GM12864 (cell line): ENCODE results near the gene STX12.
"Not testable (repeated sequence)": the region's sequence is repeated elsewhere in the genome, so short reads cannot be mapped to it uniquely, and the experiment has no call there.

Source experiments
- DNase-seq: peaks from one replicate; pipeline ENCODE4 v3.0.0-alpha.2; 2011; ENCODE audit warnings: low read depth
- H3K4me3 ChIP-seq: 2 replicates; pipeline ENCODE4 v1.5.1; 2011; ENCODE audit warnings: mild to moderate bottlenecking, low read depth, low read length, control low read depth
- CTCF ChIP-seq: IDR thresholded peaks from 2 replicates; pipeline ENCODE4 v1.5.1; 2011; ENCODE audit warnings: low read depth, mild to moderate bottlenecking, moderate library complexity, low read length, control low read depth, inconsistent platforms; ENCODE audit errors: missing control alignments

STX12 gene

GRCh38 chr1:27774654-27775053 lies 1.6 kb downstream of the STX12 start:
- DNase-seq, result no peak
- H3K4me3 ChIP-seq, result peak overlapping the region; percentile 82; the same call in 1 of the 2 replicates
- TF ChIP-seq CTCF, result no peak

- DNase-seq, H3K4me3 ChIP-seq: not testable (repeated sequence)
Measured at GRCh38 chr1:27775336-27775735, 2.3 kb downstream of the STX12 start.

- not testable (repeated sequence) for DNase-seq
Measured at GRCh38 chr1:27776276-27776675, 3.3 kb downstream of the STX12 start.

GRCh38 chr1:27778056-27778455 lies 5.0 kb downstream of the STX12 start:
- DNase-seq, result no peak
- H3K4me3 ChIP-seq, result no peak overlapping the region
- TF ChIP-seq CTCF, result no peak

More at GRCh38 chr1:27776276-27776675, 3.3 kb downstream of the STX12 start:
- H3K4me3 ChIP-seq, result not testable (repeated sequence)

GRCh38 chr1:27779122-27779521 lies 6.1 kb downstream of the STX12 start:
- no peak for DNase-seq

GRCh38 chr1:27782950-27783349 lies 9.9 kb downstream of the STX12 start:
- DNase-seq, result no peak
- no peak for TF ChIP-seq CTCF
- H3K4me3 ChIP-seq, result no peak overlapping the region

More at GRCh38 chr1:27779122-27779521, 6.1 kb downstream of the STX12 start:
- no peak for TF ChIP-seq CTCF
- no peak overlapping the region for H3K4me3 ChIP-seq

GRCh38 chr1:27784700-27785099 lies 11.7 kb downstream of the STX12 start:
- no peak for DNase-seq
- TF ChIP-seq CTCF, result no peak
- H3K4me3 ChIP-seq, result no peak overlapping the region

- no peak overlapping the region for H3K4me3 ChIP-seq
- no peak for DNase-seq
- TF ChIP-seq CTCF, result no peak
Measured at GRCh38 chr1:27785781-27786455, 12.9 kb downstream of the STX12 start.
